ENCODE measurements around the gene GNPTG.

- no peak for TF ChIP-seq POLR2A (IDR thresholded peaks at IDR 0.05; ENCODE audit: extremely low read depth, insufficient read length)
- no peak for TF ChIP-seq CTCF (IDR thresholded peaks at IDR 0.05; ENCODE audit: low read depth, low read length)
Observed at GRCh38 chr16:1331712-1332617, 19.8 kb upstream of the GNPTG start.
